MM.1S (cell line): ENCODE results near the gene TMEM14A.

ENCODE experiments used
- CTCF ChIP-seq: fragments of 300-600 bp; sonication (generic); IDR thresholded peaks from 2 replicates; pipeline ENCODE4 v1.5.1; 2016; ENCODE audit warnings: antibody characterized with exemption, low read length, mixed read lengths
- EZH2 ChIP-seq: fragments of 300-600 bp; sonication (generic); optimal IDR thresholded peaks from 2 replicates; pipeline ENCODE3; 2017; ENCODE audit warnings: low read depth, mild to moderate bottlenecking, antibody characterized with exemption, low read length, mixed read lengths

GRCh38 chr6:52670502-52671409, at the start of gene TMEM14A:
- no peak for TF ChIP-seq CTCF
- no peak for TF ChIP-seq EZH2
